Measurements from ENCODE around the gene TMPRSS2.

GRCh38 chr21:41477641-41478318 lies 30.2 kb downstream of the TMPRSS2 start:
- TF ChIP-seq TAF1 (IDR thresholded peaks at IDR 0.05; ENCODE audit: borderline replicate concordance, insufficient read depth, low read length) (no peak), SIN3A (IDR thresholded peaks at IDR 0.05; ENCODE audit: borderline replicate concordance, insufficient read depth, low read length) (no peak), POLR2AphosphoS5 (IDR thresholded peaks at IDR 0.05; ENCODE audit: low read depth, low read length) (no peak), FOXP2 (optimal IDR thresholded peaks at IDR 0.05; ENCODE audit: borderline replicate concordance, extremely low read depth, extremely low read length, insufficient read depth) (no peak)
- TF ChIP-seq, protein P1, sequence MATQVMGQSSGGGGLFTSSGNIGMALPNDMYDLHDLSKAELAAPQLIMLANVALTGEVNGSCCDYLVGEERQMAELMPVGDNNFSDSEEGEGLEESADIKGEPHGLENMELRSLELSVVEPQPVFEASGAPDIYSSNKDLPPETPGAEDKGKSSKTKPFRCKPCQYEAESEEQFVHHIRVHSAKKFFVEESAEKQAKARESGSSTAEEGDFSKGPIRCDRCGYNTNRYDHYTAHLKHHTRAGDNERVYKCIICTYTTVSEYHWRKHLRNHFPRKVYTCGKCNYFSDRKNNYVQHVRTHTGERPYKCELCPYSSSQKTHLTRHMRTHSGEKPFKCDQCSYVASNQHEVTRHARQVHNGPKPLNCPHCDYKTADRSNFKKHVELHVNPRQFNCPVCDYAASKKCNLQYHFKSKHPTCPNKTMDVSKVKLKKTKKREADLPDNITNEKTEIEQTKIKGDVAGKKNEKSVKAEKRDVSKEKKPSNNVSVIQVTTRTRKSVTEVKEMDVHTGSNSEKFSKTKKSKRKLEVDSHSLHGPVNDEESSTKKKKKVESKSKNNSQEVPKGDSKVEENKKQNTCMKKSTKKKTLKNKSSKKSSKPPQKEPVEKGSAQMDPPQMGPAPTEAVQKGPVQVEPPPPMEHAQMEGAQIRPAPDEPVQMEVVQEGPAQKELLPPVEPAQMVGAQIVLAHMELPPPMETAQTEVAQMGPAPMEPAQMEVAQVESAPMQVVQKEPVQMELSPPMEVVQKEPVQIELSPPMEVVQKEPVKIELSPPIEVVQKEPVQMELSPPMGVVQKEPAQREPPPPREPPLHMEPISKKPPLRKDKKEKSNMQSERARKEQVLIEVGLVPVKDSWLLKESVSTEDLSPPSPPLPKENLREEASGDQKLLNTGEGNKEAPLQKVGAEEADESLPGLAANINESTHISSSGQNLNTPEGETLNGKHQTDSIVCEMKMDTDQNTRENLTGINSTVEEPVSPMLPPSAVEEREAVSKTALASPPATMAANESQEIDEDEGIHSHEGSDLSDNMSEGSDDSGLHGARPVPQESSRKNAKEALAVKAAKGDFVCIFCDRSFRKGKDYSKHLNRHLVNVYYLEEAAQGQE (IDR thresholded peaks at IDR 0.05; ENCODE audit: insufficient read depth in 1 of 2, low read depth in 2 of 2, low read length in 2 of 2), result no peak
